HL-60/S4 treated with phorbol 12-myristate 13-acetate at 8.2 ng/mL for 4 days and 3 days (cell line): ENCODE results near the gene ATCAY.
"Not testable (repeated sequence)": the region's sequence is repeated elsewhere in the genome, so short reads cannot be mapped to it uniquely, and the experiment has no call there.

Source experiments
- in situ Hi-C: fragments of 300-500 bp; cut with MboI; formaldehyde crosslinking; loops from 2 replicates; pipeline ENCODE4 v1.15.0; 2022; ENCODE audit warnings: low sequenced_read_pairs

Gene ATCAY

DNA sequence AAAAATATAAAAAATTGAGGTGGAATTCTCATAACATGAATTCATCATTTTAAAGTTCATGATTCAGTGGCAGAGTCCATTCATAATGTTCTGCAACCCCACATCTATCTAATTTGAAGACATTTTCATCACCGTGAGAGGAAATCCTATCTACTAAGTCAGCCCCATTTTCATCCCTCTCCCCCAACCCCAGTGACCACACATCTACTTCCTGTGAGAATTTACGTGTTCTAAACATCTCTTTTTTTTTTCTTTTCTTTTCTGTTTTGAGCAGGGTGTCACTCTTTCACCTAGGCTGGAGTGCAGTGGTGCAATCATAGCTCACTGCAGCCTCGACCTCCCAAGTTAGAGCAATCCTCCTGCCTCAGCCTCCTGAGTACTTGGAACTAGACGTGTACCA, 17.5 kb downstream of the ATCAY start:
- in situ Hi-C loops = no loop called here

DNA sequence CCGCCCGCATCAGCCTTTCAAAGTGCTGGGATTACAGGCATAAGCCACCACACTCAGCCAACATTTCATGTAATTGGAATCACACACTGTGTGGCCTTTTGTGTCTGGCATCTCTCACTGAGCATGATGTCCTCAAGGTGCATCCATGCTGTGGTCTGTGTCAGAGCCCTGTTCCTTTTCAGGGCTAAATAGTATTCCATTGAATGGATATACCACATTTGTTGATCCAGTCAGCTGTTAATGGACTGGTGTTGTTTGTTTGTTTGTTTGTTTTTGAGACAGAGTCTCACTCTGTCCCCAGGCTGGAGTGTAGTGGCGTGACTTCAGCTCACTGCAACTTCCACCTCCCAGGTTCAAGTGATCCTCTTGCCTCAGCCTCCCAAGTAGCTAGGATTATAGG, 17.9 kb downstream of the ATCAY start:
- in situ Hi-C loops = no loop called here

DNA sequence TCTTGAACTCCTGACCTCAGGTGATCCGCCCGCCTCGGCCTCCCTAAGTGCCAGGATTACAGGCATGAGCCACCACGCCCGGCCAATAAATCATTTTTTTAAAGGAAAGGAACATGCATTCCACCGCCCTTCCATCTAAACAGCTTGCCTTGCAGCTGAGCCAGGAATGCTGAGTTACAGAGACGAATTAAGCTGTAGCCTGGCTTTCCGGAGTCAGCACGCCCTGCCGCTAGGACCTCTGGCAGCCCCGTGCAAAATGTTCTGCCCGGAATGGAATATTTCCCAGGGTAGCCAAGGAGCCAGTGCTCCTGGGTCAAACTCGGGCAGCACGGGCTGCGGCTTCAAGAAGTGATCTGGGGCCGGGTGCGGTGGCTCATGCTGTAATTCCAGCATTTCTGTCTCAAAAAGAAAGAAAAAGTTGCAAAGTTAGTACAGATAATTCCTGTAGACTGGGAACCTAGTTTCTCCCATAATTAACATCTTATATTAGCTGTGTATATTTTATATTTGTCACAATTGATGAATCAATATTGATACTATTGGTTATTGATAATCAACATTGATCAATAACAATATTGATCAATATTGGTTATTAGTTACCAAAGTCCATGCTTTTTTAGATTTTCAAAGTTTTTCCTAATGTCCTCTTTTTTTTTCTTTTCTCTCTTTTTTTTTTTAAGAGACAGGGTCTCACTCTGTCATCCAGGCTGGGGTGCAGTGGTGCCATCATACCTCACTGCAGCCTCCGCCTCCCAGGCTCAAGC, 19.2 kb downstream of the ATCAY start:
- in situ Hi-C loops = no loop called here

DNA sequence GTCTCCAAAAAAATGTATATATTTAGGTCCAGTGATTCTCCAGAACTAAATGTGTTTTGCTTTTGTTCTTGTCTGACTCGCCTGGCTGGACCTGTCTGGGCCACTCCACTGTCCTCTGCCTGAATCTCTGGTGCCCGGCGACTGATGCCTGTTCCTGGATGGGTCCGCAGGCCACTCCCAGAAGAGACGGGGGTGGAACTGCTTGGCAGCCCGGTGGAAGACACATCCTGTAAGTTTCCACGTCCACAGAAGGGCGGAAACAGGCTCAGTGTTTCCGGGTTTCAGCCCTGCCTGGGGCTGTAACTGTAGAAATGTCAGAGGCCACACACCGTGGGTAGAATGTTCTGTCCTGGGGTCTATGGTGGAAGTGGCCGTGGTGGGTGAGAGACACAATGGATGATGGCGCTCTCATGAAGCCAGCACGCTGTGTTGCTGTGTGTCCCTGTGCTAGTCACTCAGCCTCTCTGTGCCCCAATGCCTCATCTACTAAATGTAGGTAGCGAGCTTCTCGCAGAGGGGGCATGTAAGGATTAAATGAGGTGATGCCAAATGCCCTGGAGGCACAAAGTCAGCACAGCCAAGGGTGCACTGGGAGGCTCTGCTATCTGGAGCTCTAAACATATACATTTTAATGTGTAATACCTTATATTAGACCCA, 22.0 kb downstream of the ATCAY start:
- in situ Hi-C loops = no loop called here

DNA sequence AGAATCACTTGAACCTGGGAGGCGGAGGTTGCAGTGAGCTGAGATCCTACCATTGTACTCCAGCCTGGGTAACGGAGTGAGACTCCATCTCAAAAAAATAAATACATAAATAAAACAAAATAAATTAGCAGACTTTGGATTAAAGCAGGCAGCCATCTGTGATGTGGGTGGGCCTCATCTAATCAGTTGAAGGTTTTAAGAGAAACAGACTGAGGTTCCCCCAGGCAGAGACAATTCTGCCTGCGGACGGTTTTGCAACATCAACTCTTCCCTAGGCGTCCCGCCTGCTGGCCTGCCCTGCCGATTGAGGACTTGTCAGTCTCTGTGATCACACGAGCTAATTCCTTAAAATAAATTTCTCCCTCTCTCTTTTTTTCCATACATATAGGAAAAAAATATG, 23.7 kb downstream of the ATCAY start:
- in situ Hi-C loops = no loop called here

DNA sequence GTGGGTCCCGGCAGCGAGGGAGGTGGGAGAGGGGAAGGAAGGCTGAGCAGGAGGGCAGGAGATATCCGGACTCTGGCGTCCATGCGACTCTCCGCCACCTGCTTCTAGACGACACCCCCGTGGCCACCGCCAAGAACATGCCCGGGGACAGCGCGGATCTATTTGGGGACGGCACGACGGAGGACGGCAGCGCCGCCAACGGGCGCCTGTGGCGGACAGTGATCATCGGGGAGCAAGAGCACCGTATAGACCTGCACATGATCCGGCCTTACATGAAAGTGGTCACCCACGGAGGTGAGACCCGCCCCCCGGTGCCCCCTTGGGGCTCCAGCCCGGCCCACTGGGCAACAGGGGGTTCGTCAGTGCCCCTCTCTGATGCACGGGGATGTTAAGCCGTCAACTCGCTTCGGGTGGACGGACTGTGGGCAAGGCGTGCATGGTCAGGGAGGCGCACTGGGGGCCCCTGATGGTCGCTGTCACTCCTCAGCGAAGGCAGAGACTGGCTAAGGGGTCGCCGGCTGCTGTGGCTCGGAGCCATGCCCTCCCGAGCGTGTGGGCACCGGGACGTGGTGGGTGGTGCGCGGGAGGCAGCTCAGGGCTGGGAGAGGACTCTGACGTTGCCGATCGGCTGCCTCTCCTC, 27.3 kb downstream of the ATCAY start:
- in situ Hi-C loops = no loop called here

DNA sequence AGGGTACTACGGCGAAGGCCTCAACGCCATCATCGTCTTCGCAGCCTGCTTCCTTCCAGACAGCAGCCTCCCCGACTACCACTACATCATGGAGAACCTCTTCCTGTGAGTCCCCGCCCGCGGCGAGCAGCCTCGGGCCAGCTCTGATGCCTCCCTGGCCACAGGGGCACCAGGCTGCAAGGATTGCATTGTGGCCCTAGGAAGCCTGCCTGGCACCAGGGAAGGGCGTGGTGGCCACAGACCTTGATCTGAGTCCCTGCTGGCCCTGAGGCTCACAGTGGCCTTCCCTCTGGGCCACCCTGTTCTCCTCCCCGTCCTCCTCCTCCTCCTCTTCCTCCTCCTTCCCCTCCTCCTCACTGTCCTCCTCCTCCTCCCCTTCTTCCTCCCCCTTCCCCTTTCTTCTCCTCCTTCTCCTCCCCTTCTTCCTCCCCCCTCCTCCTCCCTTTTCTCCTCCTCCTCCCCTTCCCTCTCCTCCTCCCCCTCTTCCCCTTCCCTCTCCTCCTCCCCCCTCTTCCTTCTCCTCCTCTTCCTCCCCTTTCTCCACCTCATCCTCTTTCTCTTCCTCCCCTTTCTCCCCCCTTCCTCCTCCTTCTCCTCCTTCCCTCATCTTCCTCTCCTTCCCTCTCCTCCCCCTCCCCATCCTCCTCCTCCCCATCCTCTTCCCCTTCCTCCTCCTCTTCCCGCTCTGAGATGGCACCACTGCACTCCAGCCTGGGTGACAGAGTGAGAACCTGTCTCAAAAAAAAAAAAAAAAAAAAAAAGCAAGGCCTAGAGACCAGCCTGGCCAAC, 28.0 kb downstream of the ATCAY start:
- in situ Hi-C loops = no loop called here

DNA sequence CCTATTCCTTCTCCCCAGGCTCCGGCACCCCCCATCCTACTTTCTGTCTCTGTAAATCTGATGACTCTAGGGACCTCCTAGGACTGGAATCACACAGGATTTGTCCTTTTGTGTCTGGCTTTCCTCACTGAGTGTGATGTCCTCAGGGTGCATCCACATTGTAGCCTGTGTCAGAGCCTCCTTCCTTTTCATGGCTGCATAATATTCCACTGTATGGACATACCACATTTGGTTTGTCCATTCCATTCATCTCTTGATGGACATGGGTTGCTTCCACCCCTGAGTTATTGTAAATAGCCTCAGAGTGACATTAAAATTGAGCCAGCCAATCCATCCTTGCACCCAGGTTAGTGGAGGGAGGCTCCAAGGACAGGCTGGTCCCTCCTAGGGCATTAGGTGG, 29.6 kb downstream of the ATCAY start:
- in situ Hi-C loops = no loop called here

DNA sequence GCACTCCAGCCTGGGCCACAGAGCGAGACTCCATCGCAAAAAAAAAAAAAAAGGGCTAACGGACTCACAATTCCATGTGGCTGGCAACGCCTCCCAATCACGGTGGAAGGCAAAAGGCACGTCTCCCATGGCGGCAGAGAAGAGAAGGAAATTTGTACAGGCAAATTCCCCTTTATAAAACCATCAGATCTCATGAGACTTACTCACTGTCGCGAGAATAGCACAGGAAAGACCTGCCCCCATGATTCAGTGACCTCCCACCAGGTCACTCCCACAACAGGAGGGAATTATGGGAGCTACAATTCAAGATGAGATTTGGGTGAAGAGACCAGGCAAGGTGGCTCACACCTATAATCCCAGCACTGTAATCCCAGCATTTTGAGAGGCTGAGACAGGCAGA, 33.7 kb downstream of the ATCAY start:
- in situ Hi-C loops = no loop called here

DNA sequence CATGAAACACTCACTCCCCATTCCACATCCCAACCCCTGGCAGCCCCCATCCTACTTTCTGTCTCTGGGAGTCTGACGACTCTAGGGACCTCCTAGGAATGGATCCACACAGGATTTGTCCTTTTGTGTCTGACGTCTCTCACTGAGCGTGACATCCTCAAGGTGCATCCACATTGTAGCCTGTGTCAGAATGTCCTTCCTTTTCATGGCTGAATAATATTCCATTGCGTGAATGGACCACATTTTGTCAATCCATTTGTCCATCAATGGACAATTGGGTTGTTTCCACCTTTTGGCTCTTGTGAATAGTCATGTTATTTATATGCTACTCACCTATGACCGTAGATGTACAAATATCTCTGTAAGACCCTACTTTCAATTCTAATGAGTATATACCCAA, 35.5 kb downstream of the ATCAY start:
- in situ Hi-C loops = no loop called here

DNA sequence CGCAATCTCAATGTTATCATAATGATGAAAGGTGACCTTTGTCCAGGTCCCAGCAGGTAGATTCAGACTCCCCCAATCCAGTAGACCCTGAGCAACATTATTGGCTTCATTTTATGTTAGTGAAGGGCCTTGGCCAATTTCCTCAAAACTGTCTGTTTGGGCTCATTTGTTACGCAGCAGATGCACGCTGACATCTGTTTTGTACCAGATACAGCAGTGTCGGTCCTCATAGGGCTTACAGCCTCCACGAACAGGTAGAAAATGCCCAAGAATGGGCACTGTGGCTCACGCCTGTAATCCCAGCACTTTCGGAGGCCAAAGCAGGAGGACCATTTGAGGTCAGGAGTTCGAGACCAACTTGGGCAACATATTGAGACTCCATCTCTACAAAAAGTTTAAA, 39.3 kb downstream of the ATCAY start:
- in situ Hi-C loops = no loop called here

DNA sequence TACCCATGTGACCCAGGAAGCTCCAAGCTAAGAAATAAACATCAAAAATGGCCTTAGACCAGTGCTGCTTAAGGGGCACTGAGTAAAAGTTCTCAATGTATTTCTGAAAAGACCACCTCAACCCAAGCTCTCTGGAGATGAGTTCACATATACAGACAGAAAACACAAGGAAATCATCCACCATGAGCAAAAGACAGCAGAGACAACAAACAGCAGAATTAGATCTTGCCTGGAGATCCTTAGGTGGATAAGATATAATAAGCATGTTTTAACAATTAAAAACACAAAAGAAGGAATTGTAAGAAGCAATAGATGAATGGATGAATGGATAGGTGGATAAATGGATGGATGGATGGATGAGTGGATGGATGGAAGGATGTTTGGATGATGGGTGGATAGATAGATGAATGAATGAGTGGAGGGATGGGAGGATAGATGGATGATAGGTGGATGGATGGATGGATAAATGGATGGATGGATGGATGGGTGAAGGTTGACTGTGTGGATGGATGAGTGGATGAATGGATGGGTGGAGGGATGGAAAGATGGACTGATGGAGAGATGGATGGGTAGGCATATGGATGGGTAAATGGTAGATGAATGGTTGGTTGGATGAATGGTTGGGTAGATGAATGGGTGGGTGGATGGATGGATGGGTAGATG, 42.7 kb downstream of the ATCAY start:
- in situ Hi-C loops = no loop called here

DNA sequence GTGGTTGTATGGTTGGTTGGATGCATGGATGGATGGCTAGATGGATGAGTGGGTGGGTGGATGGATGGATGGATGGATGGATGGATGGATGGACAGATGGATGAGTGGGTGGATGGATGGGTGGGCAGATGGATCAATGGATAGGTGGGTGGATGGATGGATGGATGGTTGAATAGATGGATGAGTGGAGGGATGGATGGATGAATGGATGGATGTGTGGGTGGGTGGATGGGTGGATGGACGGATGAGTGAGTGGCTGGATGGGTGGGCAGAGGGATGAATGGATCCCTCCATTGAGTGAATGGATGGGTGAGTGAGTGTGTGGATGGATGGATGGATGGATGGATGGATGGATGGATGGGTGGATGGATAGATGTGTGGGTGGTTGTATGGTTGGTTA, 43.4 kb downstream of the ATCAY start:
- in situ Hi-C loops = no loop called here

DNA sequence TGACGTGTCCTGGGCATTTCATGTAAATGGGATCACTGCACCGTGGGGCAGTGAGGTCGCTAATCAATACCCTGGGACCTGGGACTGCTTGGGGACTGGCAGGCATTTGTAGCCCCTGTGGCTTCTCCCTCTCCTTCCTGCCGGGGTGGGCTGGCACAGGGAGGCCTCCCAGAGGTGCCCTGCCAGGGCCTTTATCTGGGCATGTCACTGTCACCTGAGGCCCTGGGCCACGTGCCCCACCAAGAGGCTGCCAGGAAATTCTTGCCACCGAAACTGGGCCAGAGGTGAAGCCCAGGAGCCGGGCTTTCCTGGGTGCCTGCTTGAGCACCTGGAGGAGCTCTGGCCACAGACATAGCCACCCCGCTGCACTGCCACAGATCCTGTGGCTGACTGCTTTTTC, 50.6 kb downstream of the ATCAY start:
- in situ Hi-C loops = no loop called here

DNA sequence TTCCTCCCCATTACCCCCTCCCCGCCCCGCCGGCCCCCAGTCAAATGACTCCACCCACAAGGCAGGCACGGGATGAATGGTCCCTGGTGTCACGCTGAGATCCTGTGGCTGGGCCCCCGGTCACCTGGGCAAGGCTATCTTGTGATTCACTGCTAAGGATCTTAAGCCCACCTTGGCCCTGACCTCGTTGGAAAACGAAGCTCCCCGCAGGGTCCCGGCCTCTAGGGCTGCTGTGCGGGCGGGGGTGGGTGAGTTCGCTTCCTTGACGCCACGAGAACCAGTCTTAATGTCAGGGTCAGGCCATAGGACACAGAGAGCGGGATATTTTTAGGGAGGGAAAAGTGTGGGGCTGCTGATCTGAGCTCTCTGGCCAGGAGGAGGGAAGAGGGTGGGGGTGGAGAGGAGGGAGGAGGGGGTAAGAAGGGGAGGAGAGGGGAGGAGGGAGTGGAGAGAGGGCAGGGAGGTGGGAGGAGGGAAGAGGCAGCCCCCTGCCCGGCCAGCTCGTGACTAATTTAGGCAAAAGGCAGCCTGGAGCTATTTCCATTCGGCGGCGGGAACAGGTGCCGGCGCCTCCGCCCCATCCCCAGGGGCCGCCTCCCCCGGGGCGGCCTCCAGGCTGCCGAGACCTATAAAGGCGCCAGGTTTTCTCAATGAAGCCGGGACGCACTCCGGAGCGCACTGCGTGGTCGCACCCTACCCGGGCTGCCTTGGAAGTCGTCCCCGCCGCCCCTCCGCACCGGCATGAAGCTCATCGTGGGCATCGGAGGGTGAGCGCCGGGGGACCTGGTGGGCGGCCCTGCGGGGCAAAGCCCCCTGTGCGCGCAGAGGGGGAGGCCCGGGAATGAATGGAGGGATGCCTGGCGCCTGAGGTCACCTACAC, 52.7 kb downstream of the ATCAY start, which contains the start of gene NMRK2:
NMRK2 (plus strand) TSS at position 139 of the 880 bp plus-strand sequence; CDS start at position 742, 603 bp downstream.
- in situ Hi-C loops = no loop called here

DNA sequence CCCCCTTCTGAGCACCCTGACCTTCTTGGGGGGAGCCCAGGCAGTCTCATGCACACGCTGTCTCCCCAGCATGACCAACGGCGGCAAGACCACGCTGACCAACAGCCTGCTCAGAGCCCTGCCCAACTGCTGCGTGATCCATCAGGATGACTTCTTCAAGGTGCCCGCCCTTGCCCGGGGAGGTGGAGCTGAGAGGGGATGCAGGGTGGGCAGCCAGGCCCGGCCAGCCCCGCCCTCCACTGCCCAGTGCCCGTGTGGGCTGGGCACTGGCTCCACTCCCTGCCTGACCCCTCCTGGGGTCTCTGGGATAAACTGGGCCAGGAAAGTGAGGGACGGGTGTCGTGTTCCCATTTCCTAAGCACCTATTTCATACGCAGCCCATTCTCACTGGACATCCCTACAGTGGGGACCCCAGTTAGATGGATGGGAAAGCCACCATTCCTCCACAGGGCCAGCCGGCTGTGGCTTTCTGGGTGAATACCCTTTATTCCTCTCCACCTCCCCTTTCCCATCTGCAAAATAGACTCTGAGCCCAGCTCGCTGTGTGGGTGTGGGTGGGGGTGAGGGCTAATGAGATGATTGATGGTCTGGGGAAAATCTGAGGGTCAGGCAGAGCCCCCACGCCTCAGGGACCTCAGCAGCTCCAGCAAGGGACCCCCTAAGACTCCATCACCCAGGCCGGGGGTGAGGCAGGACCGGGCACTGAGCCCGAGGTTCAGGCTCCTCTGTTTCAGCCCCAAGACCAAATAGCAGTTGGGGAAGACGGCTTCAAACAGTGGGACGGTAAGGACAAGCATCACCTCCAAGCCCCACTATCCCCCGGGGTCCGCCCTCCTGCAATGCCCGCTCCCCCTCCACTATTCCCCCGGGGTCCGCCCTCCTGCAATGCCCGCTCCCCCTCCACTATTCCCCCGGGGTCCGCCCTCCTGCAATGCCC, 56.3 kb downstream of the ATCAY start:
- in situ Hi-C loops = no loop called here

DNA sequence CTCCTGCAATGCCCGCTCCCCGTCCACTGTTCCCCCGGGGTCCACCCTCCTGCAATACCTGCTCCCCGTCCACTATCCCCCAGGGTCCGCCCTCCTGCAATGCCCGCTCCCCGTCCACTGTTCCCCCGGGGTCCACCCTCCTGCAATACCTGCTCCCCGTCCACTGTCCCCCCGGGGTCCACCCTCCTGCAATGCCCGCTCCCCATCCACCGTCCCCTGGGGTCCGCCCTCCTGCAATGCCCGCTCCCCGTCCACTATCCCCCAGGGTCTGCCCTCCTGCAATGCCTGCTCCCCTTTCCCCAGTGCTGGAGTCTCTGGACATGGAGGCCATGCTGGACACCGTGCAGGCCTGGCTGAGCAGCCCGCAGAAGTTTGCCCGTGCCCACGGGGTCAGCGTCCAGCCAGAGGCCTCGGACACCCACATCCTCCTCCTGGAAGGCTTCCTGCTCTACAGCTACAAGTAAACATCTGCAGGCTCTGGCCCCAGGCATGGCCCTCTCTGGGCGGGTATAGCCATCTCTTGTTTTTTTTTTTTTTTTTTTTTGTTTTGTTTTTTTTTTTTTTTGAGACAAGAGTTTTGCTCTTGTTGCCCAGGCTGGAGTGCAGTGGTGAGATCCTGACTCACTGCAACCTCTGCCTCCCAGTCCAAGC, 57.9 kb downstream of the ATCAY start:
- in situ Hi-C loops = not testable (repeated sequence)

DNA sequence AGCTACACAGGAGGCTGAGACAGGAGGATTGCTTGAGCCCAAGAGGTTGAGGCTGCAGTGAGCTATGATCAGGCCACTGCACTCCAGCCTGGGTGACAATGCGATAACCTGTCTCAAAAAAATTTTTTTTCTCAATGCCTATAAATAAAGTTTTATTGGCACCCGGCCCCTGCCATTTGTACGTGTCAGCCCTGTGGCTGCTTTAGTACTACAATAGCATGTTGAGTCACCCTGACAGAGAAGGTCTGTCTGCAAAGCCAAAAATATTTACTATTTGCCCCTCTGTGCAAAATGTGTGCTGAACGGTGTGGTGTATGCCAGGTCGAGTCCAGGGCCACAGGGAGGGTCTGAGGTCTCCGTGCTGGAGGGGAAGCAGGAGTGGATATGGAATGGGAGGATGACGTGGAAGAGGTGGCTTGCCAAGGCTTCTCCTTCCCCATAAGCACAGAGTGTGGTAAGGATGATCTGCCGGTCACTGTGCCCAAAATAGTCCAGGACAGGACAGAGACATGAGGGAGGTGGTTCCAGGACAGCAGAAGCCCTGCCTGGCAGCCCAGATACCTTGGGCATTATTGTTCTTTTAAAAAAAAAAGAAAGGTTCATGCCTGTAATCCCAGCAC, 62.4 kb downstream of the ATCAY start:
- in situ Hi-C loops = no loop called here
